ENCODE data around the gene SOD1.

GRCh38 chr21:31614705-31615104 is 44.8 kb upstream of the SOD1 start:
- TF ChIP-seq CTCF (IDR thresholded peaks at IDR 0.05) (no peak), EP300 (IDR thresholded peaks at IDR 0.05) (no peak), POLR2A (IDR thresholded peaks at IDR 0.05) (no peak), POLR2AphosphoS5 (IDR thresholded peaks at IDR 0.05) (no peak)
